ENCODE data around the gene DDX49.

Gene DDX49, protein sequence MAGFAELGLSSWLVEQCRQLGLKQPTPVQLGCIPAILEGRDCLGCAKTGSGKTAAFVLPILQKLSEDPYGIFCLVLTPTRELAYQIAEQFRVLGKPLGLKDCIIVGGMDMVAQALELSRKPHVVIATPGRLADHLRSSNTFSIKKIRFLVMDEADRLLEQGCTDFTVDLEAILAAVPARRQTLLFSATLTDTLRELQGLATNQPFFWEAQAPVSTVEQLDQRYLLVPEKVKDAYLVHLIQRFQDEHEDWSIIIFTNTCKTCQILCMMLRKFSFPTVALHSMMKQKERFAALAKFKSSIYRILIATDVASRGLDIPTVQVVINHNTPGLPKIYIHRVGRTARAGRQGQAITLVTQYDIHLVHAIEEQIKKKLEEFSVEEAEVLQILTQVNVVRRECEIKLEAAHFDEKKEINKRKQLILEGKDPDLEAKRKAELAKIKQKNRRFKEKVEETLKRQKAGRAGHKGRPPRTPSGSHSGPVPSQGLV

DNA sequence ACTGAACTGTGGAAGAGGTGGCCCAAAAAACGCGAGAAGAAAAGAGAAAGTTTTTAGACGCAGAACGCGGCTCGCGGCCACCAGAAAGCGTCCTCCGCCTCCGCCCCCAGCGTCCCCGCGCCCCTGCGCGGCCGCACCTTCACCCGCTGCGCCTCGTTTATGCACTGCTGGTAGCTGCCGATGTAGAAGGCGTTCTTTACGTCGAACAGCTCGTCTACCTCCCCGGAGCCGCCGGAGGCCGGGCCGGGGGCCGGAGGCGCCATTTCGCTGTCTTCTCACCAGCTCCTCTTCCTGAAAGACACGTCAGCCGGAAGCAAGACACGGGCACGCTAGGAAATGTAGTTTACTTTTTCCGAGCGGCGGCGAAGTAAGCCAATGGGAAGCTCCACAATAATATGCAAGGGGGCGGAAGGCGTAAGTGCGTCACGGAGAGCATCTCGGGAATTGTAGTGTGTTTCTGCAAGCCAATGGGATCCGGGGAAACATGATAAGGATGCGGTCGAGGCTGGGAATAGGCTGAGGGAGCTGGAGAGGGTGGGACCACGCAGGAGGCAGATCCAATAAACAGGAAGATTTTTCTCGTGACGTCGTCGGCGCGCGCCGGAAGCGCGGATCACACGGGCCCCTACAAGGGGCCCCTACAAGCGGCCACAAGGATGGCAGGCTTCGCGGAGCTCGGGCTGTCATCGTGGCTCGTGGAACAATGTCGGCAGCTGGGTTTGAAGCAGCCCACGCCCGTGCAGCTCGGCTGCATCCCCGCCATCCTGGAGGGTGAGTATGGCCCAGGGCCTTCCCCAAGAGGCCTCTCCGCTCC, at the start of gene DDX49, which contains the start of gene COPE:
DDX49 (plus strand) TSS at position 630 of the 814 bp plus-strand sequence; CDS start at position 657, 27 bp downstream.
COPE (minus strand) TSS at position 302 of the 814 bp plus-strand sequence; CDS start at position 263, 39 bp downstream.
- DNase-seq (ENCODE audit: low read depth), result peak; percentile 96

- no peak for DNase-seq (ENCODE audit: low read depth)
These were observed 49.6 kb upstream of the DDX49 start for GRCh38 chr19:18869781-18870530.

- no peak for DNase-seq (ENCODE audit: low read depth)
These were observed 48.9 kb upstream of the DDX49 start for GRCh38 chr19:18870531-18871172.

GRCh38 chr19:18871543-18871942, 48.0 kb upstream of the DDX49 start:
- no peak for DNase-seq (ENCODE audit: low read depth)

DNA sequence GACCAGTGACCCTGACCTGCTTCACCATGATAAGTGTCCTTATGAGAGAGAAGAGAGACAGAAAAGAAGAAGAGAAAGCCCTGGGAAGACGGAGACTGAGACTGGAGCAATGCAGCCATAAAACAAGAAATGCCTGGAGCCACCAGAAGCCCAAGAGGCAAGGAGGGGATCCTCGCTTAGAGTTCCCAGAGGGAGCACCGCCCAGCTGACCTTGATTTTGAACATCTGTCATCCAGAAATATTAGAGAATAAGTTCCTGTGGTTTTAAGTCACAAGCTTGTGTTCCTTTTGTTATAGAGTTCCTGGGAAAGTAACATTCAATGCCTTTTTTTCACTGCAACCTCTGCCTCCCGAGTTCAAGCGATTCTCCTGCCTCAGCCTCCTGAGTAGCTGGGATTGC, 43.8 kb upstream of the DDX49 start:
- DNase-seq (ENCODE audit: low read depth), result no peak

DNA sequence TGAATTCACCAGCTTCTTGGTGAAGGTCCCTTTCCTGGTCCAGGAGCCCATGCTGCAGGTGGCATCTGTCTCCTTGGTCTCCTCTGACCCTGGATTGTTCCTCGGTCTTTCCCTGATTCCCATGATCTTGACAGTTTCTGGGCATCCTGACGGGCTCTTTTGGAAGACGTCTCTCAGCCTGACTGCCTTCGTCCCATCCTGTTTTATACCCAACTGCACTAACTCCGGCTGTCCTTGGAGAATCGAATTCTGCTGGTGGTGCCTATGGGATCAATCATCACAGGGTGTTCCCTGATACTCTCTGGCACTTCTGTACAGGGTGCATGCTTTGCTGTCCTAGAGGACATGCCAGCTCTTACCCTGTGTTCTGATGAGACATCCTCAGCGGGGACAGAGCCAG, 42.6 kb upstream of the DDX49 start:
- no peak for DNase-seq (ENCODE audit: low read depth)

GRCh38 chr19:18878058-18878797, 41.3 kb upstream of the DDX49 start:
- DNase-seq (ENCODE audit: low read depth), result no peak

DNA sequence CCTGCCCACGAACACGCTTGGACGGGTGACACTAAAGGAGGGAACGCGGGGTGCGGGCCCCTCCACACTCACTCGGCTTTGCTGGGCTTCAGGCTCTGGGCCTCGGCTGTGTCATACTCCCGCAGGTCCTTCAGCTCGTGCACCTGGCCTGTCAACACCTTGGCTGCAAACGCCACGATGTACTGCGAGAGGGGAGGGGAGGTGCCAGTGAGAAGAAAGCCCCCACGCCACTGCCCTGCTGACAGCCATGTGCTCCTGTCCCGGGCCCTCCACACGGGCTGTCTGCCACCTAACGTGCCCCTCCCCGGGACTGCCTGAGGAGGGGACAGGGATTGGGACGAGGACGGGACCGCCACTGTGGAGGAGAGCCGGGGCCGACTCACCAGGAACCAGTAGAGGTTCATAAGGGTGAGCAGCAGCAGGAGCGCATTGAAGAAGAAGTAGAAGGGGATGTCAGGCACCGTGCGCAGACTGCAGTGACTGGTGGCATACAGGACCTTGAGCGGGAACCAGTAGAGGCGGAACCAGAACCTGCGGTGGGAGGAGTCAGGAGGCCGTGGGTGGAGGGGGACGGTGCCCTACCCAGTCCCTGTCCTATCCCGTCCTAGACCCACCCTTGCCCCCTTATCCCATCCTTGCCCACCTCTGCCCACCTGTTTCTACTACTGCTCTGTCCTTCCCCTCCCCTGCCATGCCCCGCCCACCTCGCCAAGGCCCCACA, 40.5 kb upstream of the DDX49 start:
- no peak for DNase-seq (ENCODE audit: low read depth)

DNA sequence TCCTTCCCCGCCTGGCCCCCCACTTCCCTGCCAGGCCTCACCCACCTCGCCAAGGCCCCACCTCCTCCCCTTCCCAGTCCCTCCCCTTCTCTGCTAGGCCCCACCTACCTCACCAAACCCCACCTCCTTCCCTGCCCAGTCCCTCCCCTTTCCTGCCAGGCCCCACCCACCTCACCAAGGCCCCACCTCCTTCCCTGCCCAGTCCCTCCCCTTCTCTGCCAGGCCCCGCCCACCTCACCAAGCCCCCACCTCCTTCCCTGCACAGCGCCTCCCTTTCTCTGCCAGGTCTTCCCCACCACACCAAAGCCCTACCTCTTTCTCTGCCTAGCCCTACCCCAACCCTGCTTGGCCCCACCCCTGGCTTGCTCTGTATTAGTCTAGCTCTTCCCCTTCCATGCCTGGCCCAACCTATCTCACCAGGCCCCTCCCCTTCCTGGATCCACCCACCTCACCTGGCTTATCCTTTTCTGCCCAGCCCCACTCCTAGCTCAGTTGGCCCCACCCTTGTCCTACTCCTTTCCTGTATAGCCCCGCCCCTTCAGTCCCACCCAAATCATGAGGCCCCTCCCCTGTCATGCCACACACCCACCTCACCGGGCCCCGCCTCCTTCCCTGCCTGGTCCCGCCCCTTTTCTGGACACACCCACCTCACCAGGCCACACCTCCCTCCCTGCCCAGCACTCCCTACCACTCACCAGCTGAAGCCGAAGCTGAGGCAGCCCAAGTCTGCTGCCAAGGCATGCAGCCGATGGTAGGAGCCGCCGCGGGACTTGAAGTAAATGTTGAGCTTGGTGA, 39.7 kb upstream of the DDX49 start:
- DNase-seq (ENCODE audit: low read depth), result no peak

GRCh38 chr19:18881491-18881890, 38.0 kb upstream of the DDX49 start:
- DNase-seq (ENCODE audit: low read depth), result no peak

DNA sequence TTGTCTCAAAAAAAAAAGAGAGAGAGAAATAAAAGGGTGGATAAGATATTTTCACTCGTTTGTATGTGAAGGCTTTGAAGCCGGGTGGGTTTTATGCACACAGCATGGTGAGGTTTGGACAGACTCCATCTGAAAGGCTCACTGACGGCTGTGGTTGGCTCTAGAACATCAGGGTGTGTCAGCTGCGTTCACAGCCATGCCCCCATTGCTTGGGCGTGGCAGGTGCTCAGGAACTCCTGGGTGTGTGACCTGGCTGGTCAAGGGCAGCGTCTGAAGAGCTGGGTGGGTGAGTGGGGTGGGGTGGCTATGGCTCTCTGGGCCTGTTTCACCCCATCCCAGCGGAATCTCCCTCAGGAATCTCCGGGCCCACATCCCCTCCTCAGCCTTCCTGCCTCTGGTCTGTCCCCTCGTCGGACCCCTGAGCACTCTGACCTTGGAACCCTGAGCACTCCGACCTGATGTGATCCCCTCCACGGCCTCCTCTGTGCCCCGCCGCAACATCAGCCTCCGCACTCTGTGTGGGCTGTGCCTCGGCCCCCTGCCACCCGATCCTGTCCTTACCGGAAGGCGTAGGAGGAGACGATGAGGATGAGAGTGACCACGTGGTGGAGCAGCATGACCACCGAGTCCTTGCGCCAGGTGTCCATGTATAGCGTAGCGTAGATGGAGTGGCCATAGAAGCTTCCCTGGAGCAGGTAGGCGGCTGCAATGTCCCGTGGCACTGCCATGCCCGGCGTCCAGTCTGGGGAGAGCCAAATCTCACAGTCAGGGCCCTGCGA, 35.8 kb upstream of the DDX49 start:
- DNase-seq (ENCODE audit: low read depth), result no peak

DNA sequence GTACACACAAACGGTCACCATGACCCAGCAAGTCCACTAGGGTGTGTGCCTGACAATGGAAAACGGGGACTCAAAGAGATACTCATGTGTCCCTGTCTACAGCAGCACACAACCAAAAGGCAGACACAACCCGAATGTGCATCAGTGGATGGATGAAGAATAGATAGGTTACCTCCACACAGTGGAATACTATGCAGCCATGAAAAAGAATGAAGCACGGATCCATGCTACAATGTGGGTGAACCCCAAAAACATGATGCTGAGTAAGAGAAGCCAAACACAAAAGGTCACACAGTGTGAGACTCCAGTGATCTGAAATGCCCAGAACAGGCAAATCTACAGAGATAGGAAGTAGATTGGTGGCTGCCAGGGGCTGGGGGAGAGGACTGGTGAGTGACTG, 32.5 kb upstream of the DDX49 start:
- DNase-seq (ENCODE audit: low read depth), result no peak

- no peak for DNase-seq (ENCODE audit: low read depth)
These were observed 29.4 kb upstream of the DDX49 start for GRCh38 chr19:18889949-18890745.

- DNase-seq (ENCODE audit: low read depth), result no peak
These were observed 25.8 kb upstream of the DDX49 start for GRCh38 chr19:18893587-18894253.

DNA sequence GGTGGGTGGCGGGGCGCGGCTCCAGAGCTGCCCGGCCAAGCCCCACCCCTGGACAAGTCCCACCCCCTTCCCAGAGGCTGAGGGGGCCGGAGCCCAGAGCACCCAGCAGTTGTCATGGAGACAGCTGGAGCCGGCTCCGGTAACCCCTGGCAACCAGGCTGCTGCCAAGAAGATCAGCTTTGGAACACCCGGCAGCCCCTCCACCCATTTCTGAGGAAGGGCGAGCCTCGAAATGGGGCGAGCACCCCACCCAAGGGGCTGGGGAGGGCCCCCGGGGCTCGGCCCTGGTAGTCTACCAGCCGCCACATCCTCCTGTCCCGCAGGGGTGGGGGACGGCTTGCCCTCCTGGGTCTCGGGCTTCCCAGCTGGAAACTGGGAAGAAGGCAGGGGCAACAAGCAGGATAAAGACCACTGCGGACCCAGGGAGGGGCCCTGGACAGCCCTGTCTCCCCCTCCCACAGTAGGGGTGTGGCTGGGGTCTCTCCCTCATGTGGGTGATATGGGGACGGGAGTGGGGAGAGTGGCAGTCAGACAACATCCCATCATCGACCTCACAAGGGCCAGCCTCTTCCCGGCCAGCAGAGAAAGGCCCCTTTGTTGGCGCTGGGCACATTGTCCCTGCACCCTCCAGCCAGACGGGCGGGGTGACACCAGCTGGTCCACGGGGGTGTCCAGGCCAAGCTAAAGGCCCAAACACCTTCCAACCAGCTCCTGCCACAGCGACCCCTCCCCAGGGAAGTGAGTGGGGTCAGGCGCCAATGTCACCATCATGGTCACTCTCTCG, 25.1 kb upstream of the DDX49 start:
- no peak for DNase-seq (ENCODE audit: low read depth)

- no peak for DNase-seq (ENCODE audit: low read depth)
These were observed 24.3 kb upstream of the DDX49 start for GRCh38 chr19:18895038-18895823.
